NCI-H1048 (cell line): Measurements from ENCODE around the gene SCYGR2.

Experiments
- DNase-seq: peaks from one replicate; lab custom pipeline; 2025; lab: John Stamatoyannopoulos, UW

The SCYGR2 gene

GRCh38 chr2:227612546-227613271 is 14.0 kb downstream of the SCYGR2 start:
- no peak for DNase-seq

- no peak for DNase-seq
These were observed 14.6 kb downstream of the SCYGR2 start for GRCh38 chr2:227613272-227613660.

GRCh38 chr2:227614246-227614645 is 15.6 kb downstream of the SCYGR2 start:
- no peak for DNase-seq

DNA sequence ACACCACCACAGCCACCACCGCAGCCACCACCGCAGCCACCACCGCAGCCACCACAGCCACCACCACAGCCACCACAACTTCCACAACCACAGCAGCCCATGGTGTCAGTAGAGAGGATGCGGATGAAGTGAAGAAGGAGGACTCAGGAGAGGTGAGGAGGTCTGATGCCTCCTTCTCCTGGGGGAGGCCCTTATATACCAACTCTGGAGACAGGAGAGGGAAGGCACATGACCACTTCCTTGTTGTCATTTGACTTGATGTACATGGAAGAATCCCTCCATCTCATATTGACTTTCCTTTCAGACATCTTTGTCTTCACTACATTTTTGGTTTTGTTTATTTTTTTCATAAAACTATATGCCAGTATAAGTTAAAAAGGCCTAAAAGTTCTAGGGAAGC is 16.0 kb downstream of the SCYGR2 start, which contains the start of gene SCYGR3:
Gene SCYGR3 (minus strand): TSS at position 101 of the 400 bp plus-strand sequence. CDS start 0 bp downstream, at position 101.
- no peak for DNase-seq

DNA sequence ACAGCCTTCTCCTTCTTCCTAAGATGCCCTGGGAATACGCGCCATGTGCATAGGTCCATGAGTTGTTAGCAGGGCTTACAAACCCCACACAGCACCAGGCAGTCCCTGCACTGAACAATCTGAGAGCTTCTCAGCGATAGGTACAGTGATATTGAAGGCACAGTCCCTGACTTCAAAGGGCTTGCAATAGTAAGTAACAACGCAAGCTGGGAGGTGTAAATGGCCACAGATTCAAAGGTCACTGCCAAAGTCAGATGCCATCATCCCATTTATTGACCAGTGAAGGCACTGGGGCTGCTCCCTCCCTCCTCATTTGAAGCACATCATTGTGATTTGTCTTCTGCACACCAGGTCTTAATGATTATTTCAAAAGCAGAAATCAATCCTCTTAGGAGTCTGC is 16.5 kb downstream of the SCYGR2 start:
- no peak for DNase-seq

DNA sequence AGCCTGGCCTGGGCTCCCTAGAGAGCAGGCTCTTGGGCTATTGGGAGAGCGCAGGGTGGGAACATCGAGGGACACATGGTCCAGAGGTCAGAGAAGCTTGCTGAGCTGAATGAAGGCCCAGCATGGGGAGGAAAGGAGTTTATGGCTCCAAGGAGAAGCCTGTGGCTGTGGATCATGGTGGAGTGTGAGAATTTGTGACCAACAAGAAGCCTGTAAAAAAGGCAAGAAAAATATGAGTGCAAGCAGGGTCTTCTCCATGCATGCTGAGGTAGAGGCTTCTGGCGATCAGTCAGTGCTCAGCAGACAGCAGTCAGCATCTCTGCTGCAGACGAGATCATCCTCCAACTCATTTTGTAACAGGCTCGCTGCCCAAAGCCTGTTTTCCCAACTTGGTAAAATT is 17.2 kb downstream of the SCYGR2 start:
- no peak for DNase-seq

DNA sequence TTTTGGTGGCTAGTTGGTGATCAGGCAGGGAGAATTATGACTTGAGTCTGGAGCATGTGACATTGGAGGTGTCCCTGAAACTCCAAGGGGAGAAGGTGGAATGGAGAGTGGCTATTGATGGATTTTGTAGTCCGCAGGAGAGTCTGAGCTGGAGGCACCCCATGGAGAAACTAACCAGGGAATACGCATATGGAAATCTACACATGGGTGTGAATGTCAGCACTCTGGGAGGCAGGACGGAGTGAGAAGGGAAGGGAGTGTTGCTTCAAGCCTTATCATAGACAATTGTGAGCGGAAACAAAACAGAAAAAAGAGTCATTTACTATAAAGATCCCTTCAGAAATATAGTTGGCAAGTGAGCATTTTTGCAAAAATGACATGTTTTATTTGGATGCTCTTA is 17.9 kb downstream of the SCYGR2 start:
- no peak for DNase-seq

DNA sequence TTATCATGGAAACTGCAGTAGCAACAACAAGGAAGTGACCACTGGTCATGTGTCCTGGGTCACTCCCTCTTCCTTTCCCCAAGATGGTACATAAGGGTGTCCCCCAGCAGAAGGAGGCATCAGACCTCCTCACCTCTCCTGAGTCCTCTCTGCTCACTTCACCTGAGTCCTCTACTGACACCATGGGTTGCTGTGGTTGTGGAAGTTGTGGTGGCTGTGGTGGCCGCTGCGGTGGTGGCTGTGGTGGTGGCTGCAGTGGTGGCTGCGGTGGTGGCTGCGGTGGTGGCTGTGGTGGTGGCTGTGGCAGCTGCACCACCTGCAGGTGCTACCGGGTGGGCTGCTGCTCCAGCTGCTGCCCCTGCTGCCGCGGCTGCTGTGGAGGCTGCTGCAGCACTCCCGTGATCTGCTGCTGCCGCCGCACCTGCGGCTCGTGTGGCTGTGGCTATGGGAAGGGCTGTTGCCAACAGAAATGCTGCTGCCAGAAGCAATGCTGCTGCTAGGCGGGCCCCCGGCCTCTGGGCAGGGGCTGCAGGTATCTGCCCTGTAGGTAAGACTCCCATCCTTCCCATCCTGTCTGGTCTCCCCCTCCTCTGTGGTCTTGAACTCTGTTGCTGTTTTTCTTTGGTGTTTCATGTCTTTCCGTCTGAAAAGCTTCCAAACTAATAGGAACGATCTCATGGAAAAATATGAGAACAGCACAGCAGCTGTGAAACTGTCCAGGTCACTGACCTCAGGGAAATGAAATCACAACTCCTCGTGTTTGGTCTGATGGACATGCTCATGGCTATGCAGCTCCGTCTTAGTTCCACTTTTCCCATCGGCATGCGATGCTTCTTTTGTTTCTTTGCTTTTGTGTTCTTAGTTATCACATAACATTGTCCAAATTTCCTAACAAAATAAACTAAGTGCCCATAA is 18.9 kb downstream of the SCYGR2 start, which contains the start of gene SCYGR4:
Gene SCYGR4 (plus strand): TSS at position 183 of the 915 bp plus-strand sequence. CDS start 0 bp downstream, at position 183.
- no peak for DNase-seq

DNA sequence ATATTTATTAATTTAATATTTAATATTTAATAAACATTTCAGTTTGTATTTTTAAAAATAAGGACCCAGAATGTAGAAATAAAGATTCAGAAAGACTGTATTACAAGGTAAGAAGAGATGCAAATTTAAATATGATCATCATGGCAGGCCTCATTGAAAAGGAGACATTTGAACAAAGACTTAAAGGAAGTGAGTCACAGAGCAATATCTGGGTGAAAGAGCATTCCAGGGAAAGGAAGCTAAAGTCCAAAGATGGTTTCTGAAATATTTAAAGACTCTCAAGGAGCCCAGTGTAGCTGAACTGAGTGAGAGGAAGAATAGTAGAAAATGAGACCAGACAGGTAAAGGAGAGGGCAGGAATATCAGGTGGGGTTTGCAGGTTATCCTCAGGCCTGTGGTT is 24.5 kb downstream of the SCYGR2 start:
- DNase-seq: no peak

GRCh38 chr2:227625420-227625819 is 26.7 kb downstream of the SCYGR2 start:
- no peak for DNase-seq

GRCh38 chr2:227626580-227627151 is 28.0 kb downstream of the SCYGR2 start:
- no peak for DNase-seq

- DNase-seq: no peak
These were observed 29.1 kb downstream of the SCYGR2 start for GRCh38 chr2:227627769-227628168.

DNA sequence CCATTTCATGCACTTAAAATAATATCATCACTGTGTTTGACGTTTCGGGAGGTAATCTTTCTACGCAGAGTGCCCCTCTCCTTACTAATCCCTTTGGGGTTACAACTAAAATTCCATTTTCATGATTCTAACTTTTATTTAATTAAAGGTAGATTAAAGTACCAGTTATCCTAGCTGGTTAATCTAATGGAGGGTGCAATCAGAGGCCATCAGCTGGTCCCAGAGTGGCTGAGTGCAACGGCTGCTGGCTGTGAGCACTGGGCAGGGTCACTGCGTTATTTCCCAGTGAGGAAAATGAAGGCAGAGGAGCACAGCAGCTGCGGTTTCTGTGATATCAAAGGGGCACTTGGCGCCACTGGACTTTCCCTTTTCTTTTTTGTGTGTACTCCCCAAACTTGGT is 30.7 kb downstream of the SCYGR2 start:
- no peak for DNase-seq

DNA sequence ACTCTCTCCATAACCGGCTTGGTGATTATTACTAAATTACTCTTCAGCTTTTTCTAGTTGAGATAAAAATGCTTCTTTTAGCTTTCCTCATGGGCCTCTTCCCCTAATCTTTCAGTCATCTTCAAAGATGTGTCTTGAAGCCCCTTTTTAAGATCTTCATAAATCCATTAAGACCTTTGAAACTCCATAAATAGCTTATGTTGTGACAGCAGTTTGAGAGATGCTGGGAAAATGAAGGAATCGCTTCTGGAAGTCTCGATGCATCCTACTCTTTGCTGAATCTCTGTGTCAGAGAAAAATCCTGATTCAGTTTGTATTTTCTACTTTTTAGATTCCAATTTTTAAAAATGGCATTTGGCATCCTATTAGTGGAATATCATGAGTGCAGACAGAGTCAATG is 31.6 kb downstream of the SCYGR2 start:
- DNase-seq: no peak

DNA sequence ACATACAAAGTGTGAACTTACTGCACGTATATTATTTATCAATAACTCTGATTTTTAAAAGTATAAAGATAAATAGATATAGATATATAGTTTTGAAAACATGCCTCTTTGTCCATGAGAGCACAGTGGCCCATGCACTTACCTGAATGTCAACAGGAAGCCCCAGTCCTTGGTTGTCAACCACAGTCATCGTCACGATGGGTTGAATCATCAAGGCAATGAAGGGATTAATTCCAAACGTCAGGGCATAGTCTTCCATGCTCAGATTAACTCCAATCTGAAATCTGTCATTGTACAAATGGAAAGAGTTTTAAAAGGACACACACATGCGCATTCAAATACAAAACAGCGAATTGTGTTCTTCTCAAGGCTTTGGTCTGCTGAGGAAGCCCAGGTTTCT is 34.1 kb downstream of the SCYGR2 start:
- no peak for DNase-seq

DNA sequence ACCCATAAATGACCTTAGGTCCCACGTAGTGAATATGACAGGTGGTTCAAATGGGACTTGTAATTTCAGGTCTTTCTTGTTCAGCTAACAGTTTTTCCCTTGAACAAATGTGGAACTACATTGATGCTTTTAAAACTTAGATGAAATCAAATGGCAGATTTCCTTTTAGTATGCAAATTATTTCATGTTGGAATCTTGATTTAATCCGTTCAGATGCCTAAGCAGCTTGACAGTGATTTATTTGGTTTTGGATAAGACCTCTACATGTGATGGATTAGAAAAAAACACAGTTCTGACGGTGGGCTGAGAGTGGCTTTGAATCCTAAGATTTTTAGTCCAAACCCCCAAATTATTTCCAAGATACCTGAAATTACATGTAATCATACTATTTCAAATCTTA is 35.5 kb downstream of the SCYGR2 start:
- no peak for DNase-seq

GRCh38 chr2:227642656-227643055 is 44.0 kb downstream of the SCYGR2 start:
- DNase-seq: no peak

DNA sequence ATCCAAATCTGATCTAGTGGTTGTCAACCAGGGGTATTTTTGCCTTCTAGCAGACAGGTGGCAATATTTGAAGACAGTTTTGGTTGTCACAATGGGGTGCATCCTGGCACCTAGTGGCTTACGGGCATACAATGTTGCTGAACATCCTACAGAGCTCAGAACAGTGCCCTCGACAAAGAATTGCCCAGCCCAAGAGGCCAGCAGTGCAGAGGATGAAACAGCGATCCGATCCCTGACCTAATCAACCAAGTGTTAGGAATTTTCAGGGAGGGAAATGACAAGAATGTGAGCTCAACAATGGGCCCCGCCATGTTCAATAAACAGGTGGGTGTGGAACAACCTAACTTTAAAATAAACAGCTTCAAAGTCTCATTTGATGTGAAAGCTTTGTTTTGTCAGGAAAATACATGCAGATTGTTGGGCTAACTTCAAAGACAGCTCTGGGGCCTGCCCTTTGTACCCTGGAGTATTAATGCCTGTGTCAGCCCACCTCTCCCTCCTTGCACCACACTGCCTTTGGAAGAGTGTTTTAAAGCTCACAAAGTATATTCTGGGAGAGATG is 45.4 kb downstream of the SCYGR2 start:
- DNase-seq: no peak
